HepG2 (cell line): ENCODE results near the gene MEIOB. TPM values are rescaled to one million over a fixed set of nuclear protein-coding genes. Genes with fewer than 3 reads are reported as not detected.

Source experiments
- ATAC-seq: fragments of 200-7000 bp; cut with Tn5 transposase; 3 replicates; pipeline ENCODE4 v1.9.1; 2020; ENCODE audit warnings: mild to moderate bottlenecking, moderate library complexity
- BruUV-seq: library from RNA; stranded (reverse); fragments of 400-500 nt; replicated peaks from 2 replicates; lab custom pipeline; 2021; lab: Mats Ljungman, UMichigan
- CTCF ChIA-PET: fragments of 300-600 bp; formaldehyde crosslinking; extraction: SDS; loops from one replicate; lab custom pipeline; 2021; ENCODE audit warnings: low total read pairs, inconsistent platforms, low intra/inter-chr PET ratio; lab: Yijun Ruan, JAX
- POLR2A ChIA-PET: fragments of 350-600 bp; sonication (Branson Sonifier 250); formaldehyde crosslinking; loops from one replicate; lab custom pipeline; 2020; ENCODE audit warnings: antibody characterized with exemption, inconsistent platforms; lab: Yijun Ruan, JAX
- DNase-seq: peaks from one replicate; pipeline ENCODE4 v3.0.0-alpha.2; 2015; ENCODE audit warnings: low spot score
- FAIRE-seq: peaks from 3 replicates; lab custom pipeline; 2011; peaks lifted over from hg19 to GRCh38; lab: Jason Lieb, UNC
- H2AFZ ChIP-seq: one replicate; pipeline ENCODE4 v1.6.1; 2011; ENCODE audit warnings: low read length, inconsistent platforms
- H3K27ac ChIP-seq: fragments of 300-600 bp; 3 replicates; pipeline ENCODE4 v1.8.0; 2011; ENCODE audit warnings: mixed run types, mild to moderate bottlenecking, mixed read lengths, low read length, inconsistent platforms; ENCODE audit not compliant: insufficient read depth; ENCODE audit errors: extremely low read length
- H3K27me3 ChIP-seq, 2 experiments: fragments of 200-600 bp in 1 of 2; 2 replicates in 1 of 2; 3 replicates in 1 of 2; pipeline versions ENCODE4 v1.6.0 to v1.8.0; 2011; ENCODE audit warnings: low read length in 2 of 2, mild to moderate bottlenecking in 2 of 2, moderate library complexity in 2 of 2, inconsistent platforms in 1 of 2; ENCODE audit not compliant: insufficient read depth in 2 of 2, control insufficient read depth in 1 of 2
- H3K36me3 ChIP-seq, 2 experiments: fragments of 200-600 bp in 1 of 2; replicated peaks in 1 of 2; 2 replicates in 1 of 2; 3 replicates in 1 of 2; pipeline versions ENCODE4 v1.5.1 to v1.8.0; 2011; ENCODE audit warnings: low read length in 2 of 2, inconsistent platforms in 1 of 2; ENCODE audit not compliant: insufficient read depth in 2 of 2, control insufficient read depth in 1 of 2
- H3K4me1 ChIP-seq: 2 replicates; pipeline ENCODE4 v1.5.1; 2012; ENCODE audit warnings: low read length, inconsistent platforms; ENCODE audit not compliant: insufficient read depth
- H3K4me2 ChIP-seq: 2 replicates; pipeline ENCODE4 v1.6.0; 2011; ENCODE audit warnings: low read depth, low read length, inconsistent platforms
- H3K4me3 ChIP-seq, 3 experiments: fragments of 200-600 bp in 1 of 3; sonication (generic), shearing (Covaris generic) in 1 of 3; replicated peaks in 1 of 3; 2 replicates each; pipeline ENCODE4 v1.5.1; 2011 to 2016; ENCODE audit warnings: low read length in 3 of 3, inconsistent platforms in 2 of 3, low read depth in 2 of 3, mild to moderate bottlenecking in 2 of 3, control low read depth in 1 of 3, mixed read lengths in 1 of 3; ENCODE audit not compliant: insufficient read depth in 1 of 3
- H3K79me2 ChIP-seq: one replicate; pipeline ENCODE4 v1.6.1; 2011; ENCODE audit warnings: low read length, inconsistent platforms; ENCODE audit not compliant: insufficient read depth
- H3K9ac ChIP-seq: 2 replicates; pipeline ENCODE4 v1.6.0; 2011; ENCODE audit warnings: mild to moderate bottlenecking, low read depth, low read length, inconsistent platforms; ENCODE audit not compliant: insufficient read depth
- H3K9me3 ChIP-seq: 2 replicates; pipeline ENCODE4 v1.5.1; 2012; ENCODE audit warnings: mild to moderate bottlenecking, low read length
- H4K20me1 ChIP-seq: 2 replicates; pipeline ENCODE4 v1.6.0; 2011; ENCODE audit warnings: inconsistent platforms, mild to moderate bottlenecking, low read length, moderate library complexity; ENCODE audit not compliant: insufficient read depth
- IRF1 ChIP-seq: sonication (generic); formaldehyde crosslinking; IDR thresholded peaks from 2 replicates; pipeline ENCODE4 v1.4.0; 2020; ENCODE audit warnings: low read depth, mild to moderate bottlenecking, missing genetic modification reagents
- KMT2A ChIP-seq: sonication (generic); formaldehyde crosslinking; IDR thresholded peaks from 2 replicates; pipeline ENCODE4 v1.4.0; 2020; ENCODE audit warnings: missing genetic modification reagents
- NBN ChIP-seq: fragments of 450-650 bp; conservative IDR thresholded peaks from 2 replicates; pipeline ENCODE4 v1.6.1; 2017
- REXO4 ChIP-seq: sonication (generic); formaldehyde crosslinking; IDR thresholded peaks from 2 replicates; pipeline ENCODE4 v1.8.0; 2022; ENCODE audit warnings: missing genetic modification reagents, mild to moderate bottlenecking, borderline replicate concordance
- SAP130 ChIP-seq: IDR thresholded peaks from 2 replicates; pipeline ENCODE4 v1.6.1; 2016; ENCODE audit warnings: low read depth
- SPEN ChIP-seq: sonication (generic); formaldehyde crosslinking; IDR thresholded peaks from 2 replicates; pipeline ENCODE4 v1.5.1; 2020; ENCODE audit warnings: low read depth, mild to moderate bottlenecking, missing genetic modification reagents
- TP53 ChIP-seq: sonication (generic); formaldehyde crosslinking; conservative IDR thresholded peaks from 2 replicates; pipeline ENCODE4 v1.4.0; 2020; ENCODE audit warnings: missing genetic modification reagents
- ZIK1 ChIP-seq: sonication (generic); formaldehyde crosslinking; IDR thresholded peaks from 2 replicates; pipeline ENCODE4 v1.5.0; 2020; ENCODE audit warnings: mild to moderate bottlenecking, low read depth, missing genetic modification reagents, borderline replicate concordance
- ZNF180 ChIP-seq: sonication (generic); formaldehyde crosslinking; IDR thresholded peaks from 2 replicates; pipeline ENCODE4 v1.4.0; 2020; ENCODE audit warnings: low read depth, missing genetic modification reagents, borderline replicate concordance
- ZNF3 ChIP-seq: IDR thresholded peaks from 2 replicates; pipeline ENCODE4 v1.7.0; 2017; ENCODE audit warnings: inconsistent platforms
- ZNF343 ChIP-seq: sonication (generic); formaldehyde crosslinking; IDR thresholded peaks from 2 replicates; pipeline ENCODE4 v1.4.0; 2020; ENCODE audit warnings: mild to moderate bottlenecking, missing genetic modification reagents
- ZNF703 ChIP-seq: sonication (generic); formaldehyde crosslinking; IDR thresholded peaks from 2 replicates; pipeline ENCODE4 v1.5.1; 2020; ENCODE audit warnings: missing genetic modification reagents, mild to moderate bottlenecking, moderate library complexity, borderline replicate concordance
- ZNF724P ChIP-seq: sonication (generic); formaldehyde crosslinking; IDR thresholded peaks from 2 replicates; pipeline ENCODE4 v1.8.0; 2022; ENCODE audit warnings: missing genetic modification reagents, borderline replicate concordance
- ZNF770 ChIP-seq: sonication (generic); formaldehyde crosslinking; IDR thresholded peaks from 2 replicates; pipeline ENCODE4 v1.5.0; 2020; ENCODE audit warnings: mild to moderate bottlenecking, missing genetic modification reagents
- WGBS: methylation state at CpG from one replicate; pipeline ENCODE4 v1.1.6; 2017; ENCODE audit warnings: low lambda C conversion rate; 5-methylcytosine and 5-hydroxymethylcytosine counted together
- in situ Hi-C: cut with HindIII; loops from 2 replicates; pipeline ENCODE4 v1.10.0; 2017; ENCODE audit warnings: low pct_unique_long_range_greater_than_20kb; ENCODE audit not compliant: extremely low pct_ligation_motif_present
- intact Hi-C: fragments of 100-400 bp; cut with micrococcal nuclease; formaldehyde crosslinking; loops from one replicate; pipeline ENCODE4 v1.10.0; 2022; ENCODE audit not compliant: unreplicated experiment
- polyA plus RNA-seq, 8 experiments: library from polyadenylated mRNA; depleted of rRNA in 3 of 8; stranded (reverse) in 7 of 8; unstranded in 1 of 8; fragments of >200 nt; fragmentation: Illumina TruSeq in 4 of 8; extraction: Trizol in 4 of 8; gene quantifications; 2 replicates each; pipeline versions ENCODE4 v1.2.1 to v1.2.3, GENCODE V29; 2011 to 2016; ENCODE audit warnings: low read depth in 4 of 8, missing spikeins in 1 of 8, mixed read lengths in 1 of 8; ENCODE audit not compliant: insufficient read depth in 1 of 8
- total RNA-seq, 5 experiments: library from RNA; depleted of rRNA; stranded (reverse); fragments of >200 nt; fragmentation: Illumina TruSeq; extraction: Trizol; gene quantifications; 2 replicates each; pipeline ENCODE4 v1.2.3, GENCODE V29; 2016; ENCODE audit warnings: low read depth in 1 of 5

MEIOB gene
- total and polyA plus RNA-seq, 2 of the 13 experiments (the other 11 are each of a cell fraction or from before 2014, with no cell fraction given) = 0.17 TPM; not detected in 1

DNA sequence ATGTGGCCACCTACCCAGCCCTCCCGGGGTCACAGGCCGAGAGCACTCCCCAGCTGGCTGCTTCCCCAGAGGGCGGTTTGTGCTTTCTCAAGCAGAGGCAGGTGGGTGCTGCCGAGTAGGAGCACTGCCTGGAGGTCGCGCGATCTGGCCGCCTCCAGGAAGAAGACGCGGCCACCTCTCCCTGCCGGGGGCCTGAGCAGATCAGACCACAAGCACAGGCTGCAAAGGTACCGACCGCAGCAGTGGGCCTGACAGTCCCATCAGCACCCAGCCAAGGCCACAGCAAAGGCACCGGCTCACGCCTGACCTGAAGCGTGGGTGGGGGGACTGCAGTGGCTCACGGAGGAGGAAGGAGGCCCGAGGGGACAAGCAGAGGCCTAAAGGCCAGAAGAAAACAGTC, 63.3 kb downstream of the MEIOB start:
- FAIRE-seq (no peak), DNase-seq (no peak), ATAC-seq (no peak)
- no TSS peak for BruUV-seq
- no peaks in the 10 kb centered on the region for H3K27me3 ChIP-seq
- no peak for TF ChIP-seq ZNF180
- no peak for TF ChIP-seq IRF1 (CRISPR knock-in tag)
- TF ChIP-seq REXO4 (CRISPR knock-in tag) = no peak
- TF ChIP-seq ZNF3 (CRISPR knock-in tag) = no peak
- TF ChIP-seq ZNF343 (CRISPR knock-in tag) = no peak
- no peak for TF ChIP-seq ZNF770 (CRISPR knock-in tag)
- no peak for TF ChIP-seq SPEN (CRISPR knock-in tag)
- TF ChIP-seq ZNF703 (CRISPR knock-in tag) = no peak
- no peak for TF ChIP-seq ZIK1 (CRISPR knock-in tag)
- TF ChIP-seq ZNF724P = no peak
- TF ChIP-seq KMT2A (CRISPR knock-in tag) = no peak
- TF ChIP-seq NBN = no peak
- no peak for TF ChIP-seq SAP130 (CRISPR knock-in tag)
- no peak for TF ChIP-seq TP53 (CRISPR knock-in tag)
- no peak overlapping the region for H3K4me3 ChIP-seq
- H3K9me3 ChIP-seq = no peaks in the 10 kb centered on the region
- no peak overlapping the region for H3K27ac ChIP-seq
- peaks cover 5% of the 10 kb centered on the region; the same call in 1 of the 2 replicates for H4K20me1 ChIP-seq
- 75% methylated on average over 9 of the region's 18 CpGs for WGBS
- ChIA-PET POLR2A (no interaction called here), CTCF (no interaction called here)
- intact Hi-C loops (no loop called here), in situ Hi-C loops (no loop called here)
- H2AFZ ChIP-seq = no peak overlapping the region
- no peaks in the 10 kb centered on the region for H3K79me2 ChIP-seq
- H3K9ac ChIP-seq = no peak overlapping the region
- no peak overlapping the region for H3K4me2 ChIP-seq
- peaks cover 11 to 26% of the 10 kb centered on the region in 2 experiments; a peak in 4 of 5 replicates for H3K36me3 ChIP-seq
- H3K4me1 ChIP-seq = peaks cover 10% of the 10 kb centered on the region
